WI38 (cell line): ENCODE data around the gene HTR2A.

Source experiments
- H3K4me3 ChIP-seq: 2 replicates; pipeline ENCODE4 v1.5.1; 2011; ENCODE audit warnings: low read depth, mild to moderate bottlenecking, control low read depth, low read length
- TF ChIP-seq, protein P1 (sequence below): IDR thresholded peaks from 2 replicates; pipeline ENCODE4 v1.5.1; 2012; ENCODE audit warnings: low read depth, mild to moderate bottlenecking, control low read depth, low read length

The HTR2A gene

DNA sequence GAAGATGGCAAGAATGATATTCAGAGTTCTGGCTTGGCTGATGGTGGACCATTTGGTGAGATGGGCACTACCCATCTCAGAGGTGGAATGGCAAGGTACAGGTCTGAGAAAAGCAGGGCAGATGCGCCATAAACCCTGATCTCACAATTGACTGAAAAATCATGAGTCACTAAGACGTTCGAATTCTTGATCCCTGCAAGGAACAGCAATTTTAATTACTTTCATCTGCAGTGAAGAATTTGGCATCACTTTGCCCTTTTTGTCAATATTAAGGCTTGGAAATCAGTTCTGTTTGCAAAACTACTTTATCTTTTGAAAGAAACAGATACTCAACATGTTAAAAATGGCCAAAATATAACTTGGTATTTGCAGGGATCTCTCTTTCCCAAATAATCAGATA lies 38.1 kb downstream of the HTR2A start:
- no peak overlapping the region for H3K4me3 ChIP-seq
- TF ChIP-seq, protein P1, sequence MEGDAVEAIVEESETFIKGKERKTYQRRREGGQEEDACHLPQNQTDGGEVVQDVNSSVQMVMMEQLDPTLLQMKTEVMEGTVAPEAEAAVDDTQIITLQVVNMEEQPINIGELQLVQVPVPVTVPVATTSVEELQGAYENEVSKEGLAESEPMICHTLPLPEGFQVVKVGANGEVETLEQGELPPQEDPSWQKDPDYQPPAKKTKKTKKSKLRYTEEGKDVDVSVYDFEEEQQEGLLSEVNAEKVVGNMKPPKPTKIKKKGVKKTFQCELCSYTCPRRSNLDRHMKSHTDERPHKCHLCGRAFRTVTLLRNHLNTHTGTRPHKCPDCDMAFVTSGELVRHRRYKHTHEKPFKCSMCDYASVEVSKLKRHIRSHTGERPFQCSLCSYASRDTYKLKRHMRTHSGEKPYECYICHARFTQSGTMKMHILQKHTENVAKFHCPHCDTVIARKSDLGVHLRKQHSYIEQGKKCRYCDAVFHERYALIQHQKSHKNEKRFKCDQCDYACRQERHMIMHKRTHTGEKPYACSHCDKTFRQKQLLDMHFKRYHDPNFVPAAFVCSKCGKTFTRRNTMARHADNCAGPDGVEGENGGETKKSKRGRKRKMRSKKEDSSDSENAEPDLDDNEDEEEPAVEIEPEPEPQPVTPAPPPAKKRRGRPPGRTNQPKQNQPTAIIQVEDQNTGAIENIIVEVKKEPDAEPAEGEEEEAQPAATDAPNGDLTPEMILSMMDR, result no peak

DNA sequence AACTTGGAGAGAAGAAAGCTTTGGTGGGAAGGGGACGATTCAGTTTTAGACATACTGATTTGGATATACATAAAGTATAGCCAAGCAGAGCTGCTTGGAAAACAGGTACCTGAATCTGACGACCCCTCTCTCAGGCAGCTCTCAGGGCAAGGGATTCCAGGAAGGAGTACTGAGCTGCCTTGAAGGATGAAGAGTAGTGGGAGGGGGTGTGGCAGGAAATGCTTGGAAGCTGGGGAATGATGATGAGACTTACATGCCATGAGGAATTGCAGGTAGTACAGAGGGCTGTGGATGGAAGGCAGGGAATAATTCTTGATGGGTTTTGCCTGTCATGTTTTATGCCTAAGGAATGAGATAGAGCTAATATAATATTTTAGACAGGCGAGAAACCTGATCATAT lies 38.7 kb downstream of the HTR2A start:
- H3K4me3 ChIP-seq, result no peak overlapping the region
- TF ChIP-seq, protein P1, result no peak

DNA sequence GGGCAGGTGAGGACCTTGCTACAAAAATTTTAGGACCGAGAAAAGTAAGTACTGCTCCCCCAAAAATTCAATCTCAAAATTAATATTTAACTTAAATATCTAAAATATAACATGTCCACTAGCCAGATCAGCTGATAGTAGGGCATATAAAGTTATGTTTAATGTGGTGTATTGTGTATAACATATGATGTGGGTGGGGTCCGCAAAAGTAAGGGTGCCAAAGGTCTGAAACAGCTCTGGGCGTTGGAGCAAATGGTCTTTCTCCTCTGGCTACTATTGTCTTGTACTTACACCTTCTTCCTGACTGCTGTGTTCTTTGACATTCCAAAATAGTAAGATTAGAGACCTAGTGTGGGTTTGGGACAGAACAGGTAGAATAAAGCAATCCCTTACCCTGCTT lies 41.2 kb downstream of the HTR2A start:
- TF ChIP-seq, protein P1, result no peak
- H3K4me3 ChIP-seq, result no peak overlapping the region

DNA sequence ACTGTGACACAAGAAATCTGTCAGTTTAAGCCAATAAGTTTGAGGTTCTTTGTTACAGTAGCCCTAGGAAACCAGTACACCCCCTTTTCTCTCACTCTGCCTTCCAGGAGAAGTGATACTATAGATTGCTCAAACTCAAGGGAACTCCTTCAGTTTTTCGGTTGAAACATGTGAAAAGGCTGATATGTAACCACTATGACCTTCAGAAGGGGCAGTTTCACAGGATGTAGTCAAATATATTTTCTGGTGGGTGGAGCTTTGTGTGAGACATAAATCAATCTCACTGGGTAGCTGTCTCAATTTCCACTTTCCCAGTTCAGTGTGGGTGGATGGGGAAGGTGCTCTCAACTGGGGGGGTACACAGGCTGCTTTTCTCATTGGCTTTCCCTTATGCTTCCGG lies 41.7 kb downstream of the HTR2A start:
- TF ChIP-seq, protein P1, result no peak
- H3K4me3 ChIP-seq, result no peak overlapping the region

DNA sequence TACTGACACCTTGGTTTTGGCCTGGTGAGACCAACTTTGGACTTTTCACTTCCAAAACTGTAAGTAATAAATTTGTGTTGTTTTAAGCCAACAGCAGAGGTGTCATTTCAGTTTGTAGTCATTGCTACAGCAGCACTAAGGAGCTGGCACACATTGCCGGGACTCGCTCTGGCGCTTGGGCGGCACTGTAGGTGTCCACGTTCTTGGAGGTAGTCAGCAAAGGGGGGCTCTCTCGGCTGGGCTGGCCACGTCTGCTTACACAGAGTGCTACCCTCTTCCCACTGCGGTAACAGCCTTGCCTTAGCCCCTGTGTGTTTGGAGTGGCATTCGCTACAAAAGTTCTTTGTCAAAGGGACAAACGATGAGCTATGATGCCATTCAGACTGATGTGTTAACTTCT lies 44.7 kb downstream of the HTR2A start:
- TF ChIP-seq, protein P1, result no peak
- no peak overlapping the region for H3K4me3 ChIP-seq

DNA sequence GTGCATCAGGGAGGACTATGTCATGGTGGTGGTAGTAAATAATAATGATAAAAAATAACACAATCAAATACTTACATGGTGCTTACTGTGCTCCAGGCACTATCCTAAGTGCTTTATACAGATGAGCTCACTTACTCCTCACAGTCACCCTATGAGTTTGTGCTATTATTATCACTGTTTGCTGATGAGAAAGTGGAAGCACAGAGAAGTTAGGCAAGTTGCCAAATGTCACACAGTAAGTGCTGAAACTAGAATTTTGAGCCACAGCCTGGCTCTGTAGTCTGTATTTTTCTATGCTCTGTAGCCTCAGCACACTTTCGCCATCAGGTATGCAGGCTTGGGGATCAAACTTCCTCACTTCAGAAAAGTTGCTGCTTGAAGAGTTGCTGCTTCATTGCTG lies 46.6 kb downstream of the HTR2A start:
- H3K4me3 ChIP-seq, result no peak overlapping the region
- TF ChIP-seq, protein P1, result no peak

DNA sequence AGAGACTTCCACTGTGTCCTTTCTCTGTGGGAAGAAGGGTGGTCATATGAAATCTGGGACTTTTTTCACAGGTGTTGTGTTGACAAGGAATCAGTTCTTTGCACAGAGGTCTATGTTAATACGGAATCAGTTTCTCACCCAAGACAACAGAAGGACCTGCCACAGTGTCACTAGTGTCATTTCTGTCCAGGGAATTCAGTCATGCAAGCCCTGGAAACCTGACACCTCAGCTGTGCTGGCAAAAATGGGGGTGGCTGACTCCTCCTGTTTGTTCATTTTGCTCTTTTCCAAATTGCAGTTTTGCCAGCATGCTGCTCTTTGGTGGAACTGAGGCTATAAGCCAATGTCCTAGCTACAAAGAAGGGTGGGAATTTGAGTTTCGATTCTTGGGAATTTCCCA lies 50.1 kb downstream of the HTR2A start:
- TF ChIP-seq, protein P1, result no peak
- H3K4me3 ChIP-seq, result no peak overlapping the region

DNA sequence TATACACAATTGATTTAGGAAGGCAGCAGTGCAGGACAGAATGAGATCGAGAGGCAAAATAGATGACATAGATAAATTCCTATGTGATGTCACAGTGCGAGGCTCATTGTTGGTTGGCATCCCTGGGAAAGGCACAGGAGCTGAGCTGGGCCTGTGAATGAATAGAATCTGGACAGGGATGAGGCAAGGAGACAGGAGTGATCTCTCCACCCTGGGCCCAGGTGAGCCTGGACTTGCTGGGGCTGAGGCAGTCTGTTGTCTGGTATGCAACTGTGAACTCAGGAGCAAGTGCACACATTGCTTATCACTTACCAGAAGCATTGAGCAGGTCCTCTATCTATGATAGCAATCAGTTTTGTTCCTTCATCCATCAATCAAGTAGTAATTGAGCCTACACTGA lies 51.7 kb downstream of the HTR2A start:
- TF ChIP-seq, protein P1, result no peak
- no peak overlapping the region for H3K4me3 ChIP-seq
